NCI-H2196 treated with DMSO at 0.1 percent for 48 hours (cell line): ENCODE measurements around the gene EFCAB5.
"Not testable (repeated sequence)": the region's sequence is repeated elsewhere in the genome, so short reads cannot be mapped to it uniquely, and the experiment has no call there.

Experiments used
- DNase-seq: peaks from one replicate; lab custom pipeline; 2025; ENCODE audit not compliant: unreplicated experiment; lab: John Stamatoyannopoulos, UW

Gene EFCAB5

DNA sequence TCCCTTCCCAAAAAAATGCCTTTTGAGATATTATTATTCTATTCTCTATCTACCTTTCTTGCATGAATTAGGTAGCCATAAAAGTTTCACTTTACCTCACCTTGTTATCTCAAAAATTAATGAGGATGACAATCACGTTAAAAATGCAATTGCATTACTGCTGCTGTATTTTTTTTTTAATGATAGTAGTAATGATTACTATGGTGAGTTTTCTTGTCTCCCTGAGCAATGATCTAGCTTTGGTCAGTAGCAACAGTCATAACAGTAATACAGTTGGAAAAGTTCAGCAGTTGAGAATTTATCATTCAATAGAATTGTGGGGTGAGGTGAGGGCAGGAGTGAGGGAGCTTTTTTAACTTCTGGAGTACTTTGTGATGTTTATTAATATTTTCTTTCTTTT, at the start of gene EFCAB5:
EFCAB5 (plus strand) TSS at position 301 of the 400 bp plus-strand sequence. CDS start 163 bp downstream, outside the sequence.
- no peak for DNase-seq

DNA sequence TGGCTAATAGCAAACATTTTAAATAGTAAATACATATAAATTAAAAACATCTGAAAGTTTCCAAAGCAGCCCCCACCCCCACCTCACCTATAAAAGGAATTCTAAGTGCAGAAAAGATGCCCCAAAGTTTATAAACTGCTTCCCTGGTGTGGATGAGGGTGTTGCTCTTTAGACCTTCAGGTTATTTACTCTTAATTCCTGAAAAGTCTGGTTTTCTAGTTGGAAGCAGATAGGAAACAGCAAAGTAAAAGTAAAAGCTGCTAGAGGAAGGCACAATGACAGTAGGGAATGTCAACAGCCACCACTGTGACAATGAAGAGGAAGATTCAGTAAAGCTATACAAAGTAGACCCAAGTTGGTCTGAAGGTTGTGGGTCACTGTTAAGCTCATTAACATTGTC, 49.2 kb upstream of the EFCAB5 start:
- DNase-seq, result no peak

- not testable (repeated sequence) for DNase-seq
Measured at GRCh38 chr17:29897136-29897535, 44.3 kb upstream of the EFCAB5 start.

- no peak for DNase-seq
Measured at GRCh38 chr17:29903471-29903870, 38.0 kb upstream of the EFCAB5 start.

GRCh38 chr17:29905086-29905878, 36.2 kb upstream of the EFCAB5 start:
- no peak for DNase-seq

DNA sequence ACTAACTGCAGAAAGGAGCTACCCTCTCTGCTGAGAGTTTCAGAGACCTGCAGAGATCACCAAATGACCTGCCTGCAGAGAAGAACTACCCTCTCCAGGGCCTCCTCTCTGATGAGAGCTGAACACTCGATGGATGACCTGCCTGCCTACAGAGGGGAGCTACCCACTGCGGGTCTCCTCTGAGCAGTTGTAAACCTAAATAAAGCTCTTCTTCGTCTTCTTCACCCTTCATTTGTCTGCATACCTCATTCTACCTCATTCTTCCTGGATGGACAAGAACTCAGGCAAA, 35.6 kb upstream of the EFCAB5 start:
- DNase-seq, result no peak

GRCh38 chr17:29906969-29907368, 34.5 kb upstream of the EFCAB5 start:
- DNase-seq, result no peak

DNA sequence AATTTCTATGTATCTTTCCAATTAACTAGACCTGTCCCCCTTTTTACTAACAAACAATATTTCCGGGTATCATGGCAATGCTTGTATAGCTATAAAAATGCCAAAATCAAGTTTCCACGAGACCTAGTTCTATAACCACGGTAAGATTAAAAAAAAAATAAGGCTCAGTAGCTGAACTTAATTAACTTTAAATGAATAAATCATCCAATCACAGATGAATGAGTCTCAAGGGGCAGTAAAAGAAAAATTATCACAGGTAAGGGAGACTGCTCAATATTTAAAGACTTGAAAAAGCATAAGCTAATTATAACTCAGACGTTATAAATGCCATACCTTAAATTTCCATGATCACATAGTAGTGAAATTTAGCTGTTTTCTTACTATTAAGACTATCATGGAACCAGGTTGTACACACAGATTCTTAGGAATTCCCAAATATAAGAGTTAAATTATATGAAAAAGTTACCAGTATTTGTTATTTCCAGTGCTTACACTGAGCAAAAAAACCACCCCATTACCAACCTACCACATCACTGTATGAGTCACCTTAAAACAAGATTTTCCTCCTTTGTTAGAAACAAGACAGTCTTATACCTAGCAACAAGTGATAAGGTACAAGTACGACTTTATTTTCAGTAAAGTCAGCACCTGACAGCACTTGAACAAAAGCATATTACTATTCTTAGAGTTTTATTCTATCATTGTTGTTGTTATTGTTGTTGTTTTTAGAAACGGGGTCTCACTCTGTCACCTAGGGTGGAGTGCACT, 32.0 kb upstream of the EFCAB5 start:
- no peak for DNase-seq

DNA sequence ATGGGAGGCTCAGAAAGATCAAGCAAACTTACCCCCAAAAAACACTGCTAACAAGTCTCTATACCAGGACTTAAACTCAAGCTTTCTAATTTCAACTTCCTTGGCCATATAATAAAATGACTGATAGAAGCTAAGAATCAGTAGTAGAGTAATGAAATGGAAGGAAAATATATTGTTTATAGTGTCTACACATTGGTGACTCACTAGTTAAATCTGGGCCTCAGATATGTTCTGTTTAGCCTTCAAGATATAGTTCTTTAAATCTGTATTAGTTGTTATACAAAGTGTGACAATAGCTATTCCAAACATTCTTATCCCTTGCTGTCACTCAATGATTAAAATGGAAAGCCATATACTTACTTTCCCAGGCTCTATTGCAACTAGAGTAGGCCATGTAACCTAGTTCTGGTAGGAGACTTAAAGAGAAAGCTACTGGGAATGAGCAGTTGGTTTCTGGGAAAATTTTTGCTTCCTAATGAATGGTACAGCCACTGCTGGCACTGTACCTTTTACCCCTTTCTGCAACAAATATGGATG, 29.7 kb upstream of the EFCAB5 start:
- DNase-seq, result no peak

DNA sequence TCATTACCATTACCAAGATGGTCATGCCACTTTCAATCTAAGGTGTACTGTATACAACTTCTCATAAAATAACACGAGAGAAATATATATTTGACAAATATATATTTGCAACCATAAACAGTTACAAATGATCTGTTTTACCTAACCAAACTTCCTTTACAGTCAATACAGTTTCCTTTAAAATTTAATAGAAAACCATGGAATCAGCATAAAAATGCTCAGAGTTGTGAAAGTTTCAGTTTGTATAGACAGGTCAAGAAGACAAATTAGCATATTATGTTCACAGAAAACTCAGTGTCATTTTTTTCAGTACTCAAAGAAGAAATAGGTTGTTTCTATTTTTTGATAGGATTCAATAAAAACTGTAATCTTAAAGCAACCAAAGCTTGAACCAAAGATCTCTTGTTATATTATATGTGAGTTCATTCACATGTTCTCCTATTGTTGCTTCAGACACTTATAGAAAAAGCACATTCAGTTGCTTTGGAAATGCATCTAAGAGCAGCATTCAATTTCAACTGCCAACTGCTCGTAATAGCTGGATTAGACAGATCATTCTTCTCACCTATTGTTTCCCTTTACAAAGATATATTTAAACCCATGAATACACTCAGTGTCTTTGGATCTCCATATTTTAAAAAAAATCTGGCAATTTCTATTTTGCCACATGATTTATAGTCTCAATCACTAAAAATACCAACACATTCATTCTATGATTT, 26.5 kb upstream of the EFCAB5 start:
- no peak for DNase-seq

DNA sequence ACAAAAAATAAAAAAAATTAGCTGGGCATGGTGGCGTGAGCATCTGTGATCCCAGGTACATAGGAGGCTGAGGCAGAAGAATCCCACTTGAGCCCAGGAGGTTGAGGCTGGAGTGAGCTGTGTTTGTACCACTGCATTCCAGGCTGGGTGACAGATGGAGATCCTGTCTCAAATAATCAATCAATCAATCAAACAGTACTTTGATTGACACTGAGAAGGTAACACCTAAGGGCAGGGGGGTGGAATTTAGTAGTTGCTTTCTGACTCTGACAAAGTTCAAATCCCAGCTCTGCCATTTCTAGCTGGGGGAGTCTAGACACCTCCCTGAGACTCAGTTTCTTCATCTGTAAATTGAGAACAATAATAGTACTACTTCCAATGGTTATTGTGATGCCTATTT, 23.4 kb upstream of the EFCAB5 start:
- DNase-seq, result no peak

DNA sequence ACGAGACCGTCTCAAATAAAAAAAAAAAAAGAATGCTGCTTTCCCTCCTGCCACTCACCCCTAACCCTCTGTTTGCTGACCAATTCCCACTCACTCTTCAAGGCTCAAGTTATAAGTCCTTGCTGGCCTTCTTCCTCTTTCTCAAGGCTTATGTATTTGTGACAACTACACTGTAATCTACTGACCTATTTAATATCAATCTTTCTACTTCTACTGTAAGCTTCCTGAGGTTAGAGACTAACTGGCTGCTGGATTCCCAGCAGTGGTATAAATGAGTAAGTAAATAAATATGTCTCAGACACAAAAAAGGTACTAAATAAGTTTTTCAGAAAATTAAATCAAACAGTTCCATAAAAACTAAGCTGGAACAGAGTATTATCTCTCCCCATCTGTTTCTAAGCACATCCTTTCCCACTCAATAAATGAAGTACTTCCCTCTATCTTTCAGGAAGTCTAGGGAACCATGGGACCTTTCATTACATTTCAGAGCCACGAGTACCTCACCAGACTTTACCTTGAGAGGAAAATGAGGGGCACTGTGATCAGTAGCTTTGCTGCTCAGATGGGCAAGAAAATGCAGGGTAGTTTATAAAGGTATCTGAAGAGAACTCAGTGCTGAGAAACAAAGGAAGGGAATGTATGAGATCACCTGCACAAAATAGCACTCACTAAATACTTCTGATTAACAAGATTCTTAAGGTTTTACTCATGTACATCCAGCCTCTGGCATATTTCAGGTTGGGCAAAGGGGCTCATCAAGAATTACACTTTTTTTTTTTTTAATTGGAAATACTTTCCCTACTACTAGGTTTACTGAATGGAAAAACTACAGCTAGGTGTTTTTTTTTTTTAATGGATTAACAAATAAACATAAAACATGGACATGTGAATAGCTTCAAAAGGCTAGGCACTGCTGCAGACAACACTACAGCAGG, 22.2 kb upstream of the EFCAB5 start:
- DNase-seq, result no peak

DNA sequence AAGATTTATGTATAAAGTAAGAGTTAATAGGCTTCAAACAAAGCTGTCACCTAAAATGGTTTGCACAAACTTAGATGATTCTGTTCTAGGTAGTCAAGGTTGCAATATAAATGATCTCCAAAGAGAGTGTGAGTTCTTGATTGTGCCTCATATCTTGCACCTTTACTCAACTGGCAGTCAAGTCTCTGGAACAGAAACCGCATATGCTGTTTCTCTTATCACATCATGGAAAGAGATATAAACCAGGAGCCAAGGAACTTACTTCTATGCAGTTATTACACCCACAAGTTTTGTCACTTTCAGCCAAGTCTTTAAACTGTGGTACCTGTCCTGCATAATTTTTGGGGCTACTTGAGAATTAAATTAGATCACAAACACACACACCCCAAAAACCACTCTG, 16.6 kb upstream of the EFCAB5 start:
- no peak for DNase-seq

GRCh38 chr17:29927546-29927945, 13.9 kb upstream of the EFCAB5 start:
- DNase-seq, result no peak

DNA sequence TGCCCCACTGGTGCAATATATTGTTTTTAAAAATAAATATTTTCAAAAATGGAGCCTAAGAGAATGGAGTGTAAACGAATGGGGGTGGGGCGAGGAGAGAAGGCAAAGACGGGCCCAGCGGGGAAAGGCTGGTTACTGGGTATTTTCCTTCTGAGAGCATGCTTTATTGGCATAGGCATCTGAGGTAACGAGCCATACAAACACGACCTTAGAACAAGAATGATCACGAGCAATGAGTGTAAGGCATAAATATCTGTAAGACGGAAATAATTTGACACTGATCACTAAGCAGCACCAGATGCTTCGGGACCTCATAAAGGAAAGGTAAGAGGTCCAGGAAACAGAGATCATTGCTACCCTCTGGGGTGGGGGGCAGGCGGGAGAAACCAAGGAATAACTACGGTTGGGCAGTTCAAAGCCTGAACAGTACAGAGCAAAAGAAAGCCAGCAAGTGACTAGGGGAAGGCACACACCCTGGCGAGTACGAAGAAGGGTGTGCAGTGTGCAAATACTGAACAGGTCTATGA, 12.4 kb upstream of the EFCAB5 start:
- no peak for DNase-seq

DNA sequence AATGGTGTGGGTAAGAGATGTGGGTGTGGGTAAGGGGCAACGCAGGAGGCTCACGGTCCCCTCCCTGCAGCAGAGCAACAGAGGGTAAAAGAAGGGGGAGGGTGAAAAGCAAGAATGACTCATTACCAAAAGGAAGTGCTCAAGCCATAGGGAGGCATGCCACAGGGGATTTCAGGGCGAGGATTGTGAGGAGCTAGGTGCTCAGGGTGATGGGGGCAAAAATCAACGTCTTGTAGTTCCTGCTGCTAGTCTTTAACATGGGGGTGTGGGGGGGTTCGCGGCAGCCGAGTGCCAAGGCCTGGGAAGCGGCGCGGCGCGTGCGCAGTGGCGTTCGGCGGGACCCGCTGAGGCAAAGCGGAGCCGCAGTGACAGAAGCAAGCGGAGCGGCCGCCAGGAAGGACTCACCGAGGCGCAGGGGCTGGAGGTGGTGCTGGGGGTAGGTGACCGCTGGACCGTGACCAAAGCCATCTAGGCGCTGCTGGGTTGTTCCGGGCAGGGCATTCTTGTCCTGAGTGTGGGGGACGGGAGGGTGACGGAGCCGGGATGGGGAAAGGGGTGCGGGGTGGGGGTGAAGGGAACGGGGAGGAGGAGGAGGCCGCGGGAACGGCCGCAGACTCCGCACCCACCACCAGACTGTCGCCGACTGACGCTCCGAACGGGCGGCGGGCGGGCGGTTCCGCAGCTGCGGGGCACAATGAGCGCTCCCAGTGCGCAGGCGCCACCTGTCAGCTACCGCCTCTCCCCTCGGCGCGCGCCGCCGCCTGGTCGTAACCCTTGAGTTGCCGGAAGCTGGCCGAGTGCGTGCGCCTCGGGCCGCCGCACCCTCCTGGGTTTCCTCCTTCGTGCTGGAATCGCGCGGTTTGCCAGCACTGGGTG, 11.7 kb upstream of the EFCAB5 start, which contains the start of gene SSH2:
SSH2 (minus strand) TSS at position 696 of the 876 bp plus-strand sequence; CDS start at position 468, 228 bp downstream.
- DNase-seq, result peak; percentile 54

DNA sequence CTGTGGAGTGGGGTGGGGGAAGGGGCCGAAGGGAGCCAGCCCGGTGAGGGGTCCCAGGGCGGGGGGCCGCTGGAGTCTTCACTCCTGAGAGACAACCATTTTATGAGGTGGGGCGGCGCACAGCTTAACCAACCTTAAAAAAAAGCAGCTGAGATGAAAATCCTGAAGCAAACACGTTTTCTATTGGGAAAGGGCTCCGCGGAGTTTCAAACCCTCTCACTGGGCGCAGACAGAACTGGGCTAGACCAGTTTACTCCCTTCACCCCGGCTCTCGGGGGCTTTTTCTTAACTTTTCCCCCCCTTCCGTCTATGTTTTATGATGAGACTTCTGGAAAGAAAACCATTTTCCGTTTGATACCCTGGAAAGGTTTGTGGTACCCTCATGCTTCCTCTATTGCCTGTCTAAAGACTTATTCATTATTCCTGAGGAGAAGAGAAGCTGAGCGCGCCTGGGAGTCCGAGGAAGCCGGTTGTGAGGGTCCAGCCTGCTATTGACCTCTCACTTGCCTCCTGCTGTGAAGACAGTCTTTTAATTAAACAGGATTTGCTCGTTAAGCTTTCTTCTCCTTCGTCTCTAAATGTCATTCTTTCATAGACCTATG, 10.9 kb upstream of the EFCAB5 start:
- no peak for DNase-seq

DNA sequence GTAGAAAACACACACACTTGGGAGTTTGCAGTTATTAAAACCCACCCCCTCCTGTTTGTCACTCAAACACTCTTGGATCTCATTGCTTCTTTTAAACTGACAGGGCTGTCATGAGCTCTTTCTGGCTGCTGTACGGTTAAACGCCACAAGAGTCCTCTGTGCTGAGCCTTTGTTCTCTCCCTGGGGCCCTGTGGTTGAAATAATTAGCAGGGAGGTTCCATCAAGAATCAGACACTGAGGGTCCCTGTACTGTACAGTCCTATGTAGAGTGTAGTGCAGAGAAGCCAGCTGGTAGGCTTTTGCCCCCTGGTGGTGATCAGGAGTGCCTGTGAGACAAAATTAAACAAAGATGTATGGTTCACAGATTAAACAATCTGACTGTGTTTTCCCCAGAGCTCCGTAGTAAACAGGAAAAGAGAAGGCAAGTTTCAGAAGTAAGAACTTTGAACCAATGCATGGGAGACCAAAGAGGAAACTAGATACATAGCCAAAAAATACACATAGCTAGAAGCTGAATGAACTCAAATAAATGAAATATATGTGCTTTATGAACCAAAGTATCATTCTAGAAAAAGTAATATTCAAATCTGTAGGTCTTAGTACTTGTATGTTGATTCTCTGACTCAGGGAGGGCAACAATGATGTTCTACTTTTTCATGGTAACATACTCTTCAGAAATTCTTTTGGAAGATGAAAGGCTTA, 10.1 kb upstream of the EFCAB5 start:
- peak; percentile 27 for DNase-seq
